Thoracic aorta (tissue), 2 donors: ENCODE measurements around the gene ATXN1. TPM values are rescaled to one million over a fixed set of nuclear protein-coding genes. Genes with fewer than 3 reads are reported as not detected.

ENCODE experiments used
- ATAC-seq: fragments of 150-250 bp; one replicate; pipeline ENCODE4 v1.8.0; 2017; ENCODE audit warnings: low read depth; ENCODE audit not compliant: insufficient number of reproducible peaks, low FRiP score
- DNase-seq: peaks from one replicate; pipeline ENCODE4 v3.0.0-alpha.2; 2020; ENCODE audit warnings: low spot score
- H3K27ac ChIP-seq, 2 donors: fragments of 200-600 bp; sonication (generic); 1 replicate in 1 of 2; 2 replicates in 1 of 2; pipeline ENCODE4 v1.5.1; 2016; ENCODE audit warnings: mild to moderate bottlenecking in 2 of 2, moderate library complexity in 2 of 2
- H3K27me3 ChIP-seq: fragments of 200-600 bp; sonication (generic); replicated peaks from 2 replicates; pipeline ENCODE4 v1.6.0; 2016; ENCODE audit warnings: mild to moderate bottlenecking; ENCODE audit not compliant: insufficient read depth
- H3K36me3 ChIP-seq: fragments of 200-600 bp; sonication (generic); one replicate; pipeline ENCODE4 v1.5.1; 2016
- H3K4me1 ChIP-seq, 2 donors: fragments of 200-600 bp; sonication (generic); 1 replicate in 1 of 2; 2 replicates in 1 of 2; pipeline versions ENCODE4 v1.5.1 to v1.6.0; 2016; ENCODE audit warnings: low read depth in 2 of 2, mild to moderate bottlenecking in 1 of 2; ENCODE audit not compliant: control insufficient read depth in 1 of 2
- H3K4me3 ChIP-seq: fragments of 200-600 bp; sonication (generic); 2 replicates; pipeline ENCODE4 v1.5.1; 2016; ENCODE audit warnings: mild to moderate bottlenecking
- H3K9me3 ChIP-seq: fragments of 200-600 bp; sonication (generic); 2 replicates; pipeline ENCODE4 v1.5.1; 2016
- CTCF ChIP-seq: fragments of 200-600 bp; sonication (generic); IDR thresholded peaks from one replicate; pipeline ENCODE4 v1.5.1; 2019; ENCODE audit warnings: antibody characterized with exemption
- total RNA-seq, 2 donors: library from RNA; depleted of rRNA; stranded (reverse); fragments of >200 nt; gene quantifications; one replicate each; pipeline versions ENCODE4 v1.1.0 to v1.2.3, GENCODE V29; 2016

Gene ATXN1
- total RNA-seq, 2 donors from 2014 or later, result 59.8 to 62.4 TPM

- H3K4me1 ChIP-seq, result peaks cover 4 to 39% of the 10 kb centered on the region in 2 donors
- no peak for TF ChIP-seq CTCF
- H3K27me3 ChIP-seq, result no peaks in the 10 kb centered on the region
- H3K36me3 ChIP-seq, result no peaks in the 10 kb centered on the region
- no peaks in the 10 kb centered on the region for H3K9me3 ChIP-seq
- DNase-seq (no peak), ATAC-seq (no peak)
- H3K27ac ChIP-seq, result no peak overlapping the region
- no peak overlapping the region for H3K4me3 ChIP-seq
These were observed 343.1 kb downstream of the ATXN1 start for GRCh38 chr6:16418151-16418550.

GRCh38 chr6:16415677-16416076, 345.6 kb downstream of the ATXN1 start:
- TF ChIP-seq CTCF, result no peak
- no peaks in the 10 kb centered on the region for H3K27me3 ChIP-seq
- H3K4me3 ChIP-seq, result no peak overlapping the region
- ATAC-seq, result no peak
- H3K9me3 ChIP-seq, result no peaks in the 10 kb centered on the region
- H3K4me1 ChIP-seq, result peaks cover 0 to 35% of the 10 kb centered on the region in 2 donors
- no peak overlapping the region for H3K27ac ChIP-seq
- DNase-seq, result no peak
- H3K36me3 ChIP-seq, result no peaks in the 10 kb centered on the region

- H3K27me3 ChIP-seq, result no peaks in the 10 kb centered on the region
- H3K9me3 ChIP-seq, result no peaks in the 10 kb centered on the region
- ATAC-seq, result no peak
- no peak for DNase-seq
- TF ChIP-seq CTCF, result no peak
- no peaks in the 10 kb centered on the region for H3K36me3 ChIP-seq
- peaks cover 0 to 36% of the 10 kb centered on the region in 2 donors for H3K4me1 ChIP-seq
- H3K27ac ChIP-seq, result no peak overlapping the region
- H3K4me3 ChIP-seq, result no peak overlapping the region
These were observed 347.1 kb downstream of the ATXN1 start for GRCh38 chr6:16414205-16414604.

DNA sequence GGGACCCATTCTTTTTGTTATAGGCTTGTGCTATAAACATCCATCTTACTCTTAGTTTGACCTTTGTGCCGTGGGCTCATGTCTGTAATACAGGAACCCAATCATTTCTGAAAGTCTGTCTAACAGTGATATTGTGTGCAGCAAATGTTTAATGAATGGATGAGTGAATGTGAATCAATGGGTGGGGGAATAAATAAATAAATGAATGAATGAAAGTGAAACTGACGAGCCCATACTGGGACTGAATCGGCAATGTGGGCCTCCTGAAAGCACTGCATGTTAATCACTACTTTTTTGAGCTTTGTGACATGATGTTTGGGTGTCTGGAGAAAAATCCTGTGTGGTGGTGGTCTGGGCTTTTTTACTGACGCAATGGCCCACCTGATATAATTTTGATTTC, 347.9 kb downstream of the ATXN1 start:
- H3K27ac ChIP-seq, result no peak overlapping the region

GRCh38 chr6:16412982-16413381, 348.3 kb downstream of the ATXN1 start:
- Histone ChIP-seq H3K9me3 (no peaks in the 10 kb centered on the region), H3K27me3 (no peaks in the 10 kb centered on the region), H3K27ac (no peak overlapping the region), H3K36me3 (no peaks in the 10 kb centered on the region), H3K4me3 (no peak overlapping the region), H3K4me1 (peaks cover 0 to 36% of the 10 kb centered on the region in 2 donors)
- TF ChIP-seq CTCF, result no peak
- DNase-seq (no peak), ATAC-seq (no peak)

More for the DNA sequence above, 347.9 kb downstream of the ATXN1 start:
- TF ChIP-seq CTCF, result no peak
- Histone ChIP-seq H3K4me1 (peaks cover 0 to 36% of the 10 kb centered on the region in 2 donors), H3K27me3 (no peaks in the 10 kb centered on the region), H3K9me3 (no peaks in the 10 kb centered on the region), H3K4me3 (peak overlapping the region; percentile 19), H3K36me3 (no peaks in the 10 kb centered on the region)
- DNase-seq, result no peak
- ATAC-seq, result no peak
